Right renal cortex interstitium (tissue), 3 donors: Measurements from ENCODE around the gene EPHA1. TPM values are rescaled to one million over a fixed set of nuclear protein-coding genes. Genes with fewer than 3 reads are reported as not detected.

ENCODE experiments used
- DNase-seq, 3 donors: peaks; one replicate each; pipeline ENCODE4 v3.0.0-alpha.2; 2013; ENCODE audit warnings: low read depth in 3 of 3, low spot score in 2 of 3
- polyA plus RNA-seq, 3 donors: library from polyadenylated mRNA; unstranded; fragments of 120-200 nt; gene quantifications; one replicate each; pipeline ENCODE4 v1.2.1, GENCODE V29; 2013; ENCODE audit not compliant: insufficient read length in 3 of 3

Gene EPHA1
- polyA plus RNA-seq, 3 donors: 15.7 to 19.1 (median 17.0) TPM

DNA sequence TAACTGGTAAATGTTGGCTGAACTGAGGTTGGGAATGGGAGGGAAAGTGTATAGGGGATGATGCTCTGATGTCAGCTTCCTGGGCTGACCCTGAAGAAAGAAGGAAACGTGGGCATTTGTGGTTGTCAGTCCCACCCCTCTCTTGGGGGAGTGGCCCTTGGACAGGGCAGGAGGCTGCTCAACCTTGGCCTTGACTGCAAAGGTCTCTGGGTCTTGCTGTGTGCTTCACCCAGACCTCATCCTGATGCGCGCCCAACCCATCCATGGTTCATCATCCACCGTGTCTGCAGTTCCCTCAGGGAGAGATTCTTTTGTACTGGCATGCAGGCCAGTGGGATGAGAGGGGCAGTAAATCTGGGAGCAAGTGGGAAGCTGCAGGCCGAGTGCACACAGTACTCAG is 32.3 kb downstream of the EPHA1 start:
- DNase-seq: no peak

DNA sequence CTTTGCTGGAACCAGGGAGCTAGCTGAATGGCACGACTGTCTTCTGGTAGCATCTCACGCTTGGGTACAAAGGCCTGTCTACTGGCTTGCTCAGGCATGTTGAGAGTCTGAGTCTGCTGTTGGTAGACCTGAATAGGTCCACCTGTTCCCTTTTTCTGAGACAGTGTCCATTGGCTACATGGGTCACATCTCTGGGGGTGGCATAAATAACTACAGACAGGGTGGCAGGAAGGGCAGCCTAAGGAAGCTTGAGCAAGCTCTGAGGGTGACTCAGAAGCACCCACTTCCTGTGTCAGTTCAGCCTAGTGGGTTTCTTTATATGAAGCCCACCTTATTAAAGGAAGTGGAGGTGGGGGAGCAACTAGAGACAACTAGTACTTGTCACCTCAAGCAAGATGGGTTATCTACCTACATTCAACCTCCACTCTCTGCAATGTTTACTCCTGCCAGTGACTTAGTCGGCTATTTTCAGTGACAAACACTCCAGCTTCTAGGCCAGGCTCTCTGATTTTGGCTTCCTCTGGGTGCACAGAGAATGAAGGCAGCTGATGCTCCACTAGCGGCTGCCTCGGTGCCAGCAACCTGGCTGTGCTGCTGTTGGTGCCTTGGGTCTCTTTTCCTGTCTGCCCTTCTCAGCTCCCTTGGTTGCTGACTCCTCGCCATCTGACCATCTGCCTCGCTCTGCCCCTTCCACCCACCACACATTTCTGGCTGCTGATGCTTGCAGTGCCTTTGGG is 33.2 kb downstream of the EPHA1 start:
- no peak for DNase-seq

DNA sequence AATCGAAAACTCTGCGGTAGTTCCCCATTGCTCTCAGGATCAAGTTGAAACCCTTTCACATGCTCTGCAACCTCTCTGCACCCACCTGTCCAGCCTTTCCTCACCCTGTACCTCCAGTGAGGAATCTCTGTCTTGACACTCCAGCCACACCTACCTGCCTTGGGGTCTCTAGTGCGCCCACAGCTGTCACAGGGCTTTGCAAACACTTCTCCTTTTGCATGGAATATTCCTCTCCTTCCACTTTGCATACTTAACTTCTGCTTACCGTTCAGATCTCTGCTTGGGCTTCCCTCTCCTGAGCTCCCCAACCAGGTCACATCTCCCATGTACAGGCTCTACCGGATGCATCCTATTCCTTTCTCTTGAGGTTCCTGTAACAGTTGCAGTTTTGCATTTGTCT is 34.1 kb downstream of the EPHA1 start:
- no peak for DNase-seq

DNA sequence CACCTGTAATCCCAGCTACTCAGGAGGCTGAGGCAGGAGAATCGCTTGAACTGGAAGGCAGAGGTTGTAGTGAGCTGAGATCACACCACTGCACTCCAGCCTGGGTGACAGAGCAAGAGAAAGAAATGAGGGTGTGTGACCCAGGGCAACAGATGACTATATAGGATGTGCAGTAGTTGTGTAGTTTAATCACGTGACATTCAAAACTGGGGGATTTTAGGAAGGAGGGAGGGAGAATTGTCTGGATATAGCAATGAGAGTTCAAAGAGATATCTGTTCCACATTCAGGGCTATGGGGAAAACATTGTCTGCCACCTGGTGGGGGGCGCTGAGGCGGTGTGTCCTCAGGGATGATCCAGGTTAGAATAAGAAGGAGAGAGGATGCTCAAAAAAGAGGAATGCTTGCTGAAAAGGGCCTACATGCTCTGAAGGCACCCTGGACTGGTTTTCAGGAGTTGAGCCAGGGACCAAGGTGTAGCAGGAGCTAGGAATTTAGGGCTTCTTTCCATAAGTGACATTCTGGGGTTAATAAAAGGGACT is 35.3 kb downstream of the EPHA1 start:
- no peak for DNase-seq

DNA sequence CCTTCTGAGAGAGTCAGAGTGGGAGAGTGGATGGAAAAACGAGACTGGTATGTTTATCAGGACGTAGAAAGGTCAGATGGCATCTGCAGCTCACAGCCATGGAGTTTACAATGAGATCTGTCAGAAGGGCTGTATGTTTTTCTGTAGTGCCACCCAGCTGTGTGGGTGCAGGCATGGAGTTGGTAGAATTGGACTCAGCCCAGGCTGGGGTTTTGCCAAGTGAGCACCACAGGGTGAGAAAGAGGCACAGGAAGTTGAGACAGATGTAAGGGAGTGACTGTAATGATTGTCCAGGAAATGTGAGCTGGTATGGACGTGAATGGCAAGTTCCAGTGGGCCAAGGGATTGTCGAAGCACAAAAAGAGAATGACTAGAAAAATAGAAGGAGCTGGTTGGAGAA is 36.6 kb downstream of the EPHA1 start:
- no peak for DNase-seq

DNA sequence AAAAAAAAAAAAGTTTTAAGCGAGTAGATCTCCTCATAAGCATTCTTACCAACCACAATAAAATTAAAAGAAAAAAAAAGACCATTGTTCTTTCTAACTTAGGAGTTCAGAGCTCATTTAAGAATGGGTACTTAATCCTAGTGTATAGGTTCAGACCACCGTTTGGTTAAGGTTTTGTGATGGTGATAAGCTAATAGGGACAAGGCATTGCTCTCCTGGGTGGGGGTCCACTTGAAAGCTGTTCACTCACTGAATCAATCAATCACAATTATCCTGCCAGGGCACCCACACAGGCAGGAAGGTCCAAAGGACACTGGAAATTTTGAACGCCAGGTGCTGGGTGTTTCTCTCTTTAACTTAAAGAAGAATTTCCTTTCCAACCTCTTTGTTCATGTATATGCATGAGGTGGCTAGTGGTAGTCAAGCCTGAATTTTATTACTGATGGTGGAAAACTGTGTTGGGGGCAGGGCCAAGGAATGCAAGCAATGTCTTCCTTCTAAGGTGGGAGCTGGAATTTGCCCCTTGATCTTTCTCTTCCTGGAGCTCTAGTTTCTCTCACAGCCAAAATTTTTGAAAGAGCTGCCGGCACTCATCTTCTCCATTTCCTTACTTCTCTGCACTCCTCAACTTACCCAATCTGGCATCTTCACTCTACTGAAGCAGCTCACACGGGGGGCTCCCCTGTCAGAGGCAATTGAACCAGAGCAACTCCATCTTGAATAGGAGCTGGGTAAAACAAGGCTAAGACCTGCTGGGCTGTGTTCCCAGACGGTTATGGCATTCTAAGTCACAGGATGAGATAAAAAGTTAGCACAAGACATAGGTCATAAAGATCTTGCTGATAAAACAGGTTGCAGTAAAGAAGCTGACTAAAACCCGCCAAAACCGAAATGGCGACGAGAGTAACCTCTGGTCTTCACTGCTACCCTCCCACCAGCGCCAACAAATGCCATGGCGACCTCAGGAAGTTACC is 38.7 kb downstream of the EPHA1 start:
- DNase-seq: no peak

DNA sequence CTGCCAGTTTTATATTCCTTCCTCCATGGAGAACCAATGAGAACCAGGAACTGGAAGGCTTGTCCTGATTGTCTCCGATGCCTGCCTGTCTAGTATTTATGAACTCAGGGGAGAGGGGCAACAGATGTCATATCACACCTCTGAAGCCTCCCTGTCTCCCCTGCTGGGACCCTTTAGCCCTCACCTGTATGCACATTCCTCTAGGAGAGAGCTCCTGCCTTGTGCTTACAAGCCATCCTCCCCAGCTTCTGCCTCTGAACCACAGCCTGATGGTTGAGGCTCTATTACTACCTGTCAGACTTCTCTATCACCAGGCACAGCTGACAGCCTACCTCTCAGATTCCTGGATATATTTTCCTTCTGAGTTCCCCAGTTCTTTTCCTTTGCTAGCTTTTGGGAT is 40.3 kb downstream of the EPHA1 start:
- DNase-seq: no peak

DNA sequence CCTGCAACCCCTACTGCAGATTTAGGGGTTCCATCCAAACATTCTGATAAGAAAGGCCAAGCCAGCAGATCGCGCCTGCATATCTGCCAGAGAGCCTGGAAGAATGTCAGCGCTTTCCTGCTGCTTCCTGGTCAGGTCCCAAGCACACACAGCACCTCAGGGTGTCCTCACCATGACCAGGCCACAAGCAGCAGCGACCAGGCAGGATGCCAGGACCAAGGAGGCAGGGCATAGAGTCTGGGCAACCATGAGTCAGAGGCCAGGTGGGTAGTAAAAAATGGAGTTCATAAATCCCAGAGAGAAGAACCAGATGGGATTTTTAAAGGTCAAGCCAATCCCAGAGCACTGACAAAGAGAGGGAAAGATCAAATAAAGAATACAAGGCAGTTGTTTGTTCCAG is 40.7 kb downstream of the EPHA1 start:
- DNase-seq: no peak

DNA sequence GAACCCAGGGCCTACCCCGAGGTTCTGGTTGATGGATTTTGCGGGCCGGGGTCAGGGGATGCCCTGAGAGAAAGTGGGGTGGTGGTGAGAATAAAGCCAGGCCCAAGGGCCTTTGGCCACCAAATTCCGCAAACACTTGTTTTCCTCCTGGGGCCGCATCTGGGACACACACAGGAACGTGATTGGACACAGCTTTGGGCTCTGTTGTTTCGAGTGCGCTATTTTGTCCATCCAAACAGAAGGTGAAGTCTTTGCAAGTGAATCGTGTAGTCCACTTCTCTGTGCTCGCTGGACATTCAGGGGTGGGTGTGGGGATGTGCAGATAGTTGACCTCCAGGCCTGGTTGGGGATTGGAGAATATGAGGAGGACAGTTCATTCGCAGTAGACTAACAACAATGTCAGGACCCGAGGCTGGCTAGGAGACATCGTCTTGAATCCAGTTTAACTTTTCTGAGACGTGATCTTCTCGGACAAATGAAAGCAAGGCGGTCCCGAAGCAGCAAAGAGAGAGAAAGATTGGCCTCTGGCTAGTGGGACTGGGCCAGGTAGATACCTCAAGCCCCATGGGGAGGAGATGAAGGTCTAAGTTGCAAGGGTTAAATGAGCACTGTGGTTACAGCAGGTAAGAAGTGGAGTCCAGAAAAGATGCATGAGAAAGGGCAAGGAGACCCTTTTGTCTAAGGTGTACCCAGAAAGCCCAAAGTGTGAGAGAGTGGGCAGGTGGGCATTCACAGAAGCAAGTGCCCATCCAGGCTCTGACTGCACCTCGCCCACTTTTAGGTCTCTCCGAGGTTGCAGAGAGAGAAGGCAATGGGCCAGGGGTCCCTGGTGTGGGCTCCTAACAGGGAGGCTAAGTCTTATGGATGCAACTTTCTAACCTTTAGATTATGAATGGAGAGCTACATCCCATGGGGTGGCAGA is 45.4 kb downstream of the EPHA1 start:
- no peak for DNase-seq

DNA sequence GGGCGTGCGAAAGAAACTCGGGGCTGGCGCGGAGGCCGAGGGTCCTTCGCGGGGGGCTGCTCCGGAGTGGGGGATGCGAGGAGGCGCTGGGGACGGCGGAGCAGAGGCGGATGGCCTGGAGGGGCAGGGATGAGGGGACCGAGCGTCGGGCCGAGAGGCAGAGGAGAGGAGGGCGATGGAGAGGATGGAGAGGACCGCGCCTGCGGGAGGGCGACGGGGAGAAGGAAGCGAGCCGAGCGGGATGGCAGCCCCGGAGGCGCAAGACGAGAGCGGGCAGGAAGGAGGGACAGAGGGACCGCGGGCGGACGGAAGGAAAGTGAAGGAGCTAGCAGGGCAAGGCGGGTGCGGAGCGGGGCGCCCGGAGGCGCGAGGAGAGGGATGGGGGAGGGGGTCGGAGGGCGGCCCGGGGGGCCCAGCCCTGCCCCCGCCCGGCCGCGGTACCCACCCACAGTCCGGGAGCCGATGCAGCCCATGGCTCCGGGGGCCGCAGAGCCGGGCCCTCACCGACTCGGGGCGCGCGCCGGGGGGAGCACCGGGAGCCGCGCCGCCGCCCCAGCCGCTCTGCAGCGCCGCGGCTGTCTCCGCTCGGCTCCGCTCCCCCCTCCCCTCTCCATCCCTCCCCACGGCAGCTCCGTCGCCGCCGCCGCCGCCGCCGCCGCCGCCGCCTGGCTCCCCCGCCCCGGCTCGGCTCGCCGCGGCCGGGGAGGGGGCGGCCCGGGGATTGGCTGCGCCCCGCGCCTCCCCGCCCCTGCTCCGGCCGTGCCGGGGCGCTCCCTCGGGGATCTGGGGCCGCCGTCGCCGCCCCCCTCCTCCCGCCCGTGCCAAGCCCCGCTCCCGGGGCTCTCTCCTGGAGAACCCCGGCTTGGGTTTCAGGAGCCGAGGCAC is 46.3 kb downstream of the EPHA1 start, which contains the start of gene FAM131B:
TSS of gene FAM131B (minus strand) at position 583 of the 885 bp plus-strand sequence. CDS start at position 473, 110 bp downstream.
- DNase-seq: no peak

DNA sequence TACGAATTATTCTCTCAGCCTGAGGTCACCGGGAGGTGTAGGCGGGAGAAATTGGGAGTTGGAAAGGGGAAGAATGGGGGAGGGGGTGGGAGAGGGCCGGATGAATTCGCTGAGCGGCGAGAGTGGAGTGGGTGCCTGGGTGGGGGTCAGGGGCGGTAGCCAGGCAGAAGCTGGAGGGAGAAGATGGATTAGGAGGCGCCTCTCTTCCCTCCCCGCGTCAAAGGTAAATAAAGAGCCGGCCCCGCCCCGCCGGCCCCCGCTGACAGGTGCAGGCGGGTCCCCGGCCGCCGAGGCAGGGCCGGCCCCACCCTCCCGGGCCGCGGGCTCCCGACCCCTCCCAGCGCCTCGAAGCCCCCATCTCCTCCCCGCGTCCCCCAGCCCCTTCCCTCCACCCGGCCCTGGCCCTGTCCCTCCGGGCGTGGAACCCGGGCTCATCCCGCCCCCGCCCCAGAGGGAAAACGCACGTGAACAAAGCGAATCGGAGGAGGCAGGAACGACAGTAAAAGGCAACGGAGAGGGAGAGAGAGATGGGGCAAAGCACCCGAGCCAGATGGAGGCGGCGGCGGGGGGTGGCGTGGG is 47.0 kb downstream of the EPHA1 start:
- no peak for DNase-seq

DNA sequence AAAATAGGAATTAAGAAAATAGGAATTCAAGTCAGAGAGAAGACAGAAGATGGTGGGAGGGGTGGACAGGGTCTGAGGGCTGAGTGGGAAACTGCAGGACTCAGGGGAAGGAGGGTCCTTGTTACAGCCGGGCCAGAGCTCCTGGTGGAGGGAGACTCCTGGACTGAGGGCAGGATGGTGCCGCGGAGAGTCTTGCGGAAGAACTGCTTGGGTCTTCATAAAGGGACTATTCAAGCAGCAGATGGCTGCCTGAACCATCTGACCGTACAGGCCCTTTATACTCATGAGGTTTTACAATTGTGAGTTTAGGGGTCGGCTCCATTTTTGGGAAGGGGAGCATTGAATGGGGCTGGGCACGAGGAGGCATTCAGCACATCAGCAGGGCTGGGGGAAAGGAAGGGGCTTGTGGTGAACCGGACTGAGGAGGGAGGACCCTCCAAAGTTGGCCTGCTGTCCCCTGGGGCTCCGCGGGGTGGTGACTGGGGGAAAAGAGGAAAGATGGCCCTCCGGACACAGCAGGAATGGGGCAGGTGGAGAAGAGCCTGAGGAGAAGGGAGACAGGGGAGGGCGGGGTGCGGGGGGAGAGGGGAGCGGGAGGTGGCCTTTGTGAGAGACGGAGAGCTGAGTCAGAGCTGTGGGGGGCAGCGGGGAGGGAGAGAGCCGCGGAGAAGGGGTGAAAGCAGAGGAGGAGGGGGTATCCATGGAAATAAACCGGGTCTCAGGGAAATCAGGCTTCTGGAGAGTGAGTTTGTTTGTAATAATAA is 47.7 kb downstream of the EPHA1 start:
- no peak for DNase-seq

DNA sequence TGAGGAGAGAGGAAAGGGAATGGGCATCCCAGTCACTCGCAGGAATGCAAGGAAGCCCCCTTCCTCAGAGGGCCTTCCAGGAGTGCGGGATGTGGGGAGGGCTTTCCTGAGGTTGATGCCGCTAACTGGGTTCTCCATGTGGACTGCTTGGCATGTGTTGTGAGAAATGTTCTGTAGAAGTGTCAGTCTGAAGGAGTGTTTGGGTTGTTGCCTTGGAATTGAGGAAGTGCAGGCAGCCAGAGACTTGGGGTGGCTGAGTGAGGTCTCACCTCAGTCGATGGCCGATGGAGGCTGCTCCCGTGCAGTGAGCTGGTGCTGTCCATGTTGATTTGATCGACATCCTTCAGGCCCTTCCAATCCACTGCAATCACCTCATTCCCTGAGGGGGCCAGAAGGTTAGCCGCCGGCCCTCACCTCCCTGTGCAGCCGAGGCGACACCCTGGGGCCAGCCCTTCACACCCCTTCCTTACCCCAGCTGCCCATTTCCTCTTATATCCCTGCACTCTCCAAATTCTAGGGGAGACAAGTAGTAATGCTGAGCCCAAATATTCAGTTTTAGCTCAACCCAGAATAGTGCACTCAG is 48.8 kb downstream of the EPHA1 start:
- DNase-seq: no peak

DNA sequence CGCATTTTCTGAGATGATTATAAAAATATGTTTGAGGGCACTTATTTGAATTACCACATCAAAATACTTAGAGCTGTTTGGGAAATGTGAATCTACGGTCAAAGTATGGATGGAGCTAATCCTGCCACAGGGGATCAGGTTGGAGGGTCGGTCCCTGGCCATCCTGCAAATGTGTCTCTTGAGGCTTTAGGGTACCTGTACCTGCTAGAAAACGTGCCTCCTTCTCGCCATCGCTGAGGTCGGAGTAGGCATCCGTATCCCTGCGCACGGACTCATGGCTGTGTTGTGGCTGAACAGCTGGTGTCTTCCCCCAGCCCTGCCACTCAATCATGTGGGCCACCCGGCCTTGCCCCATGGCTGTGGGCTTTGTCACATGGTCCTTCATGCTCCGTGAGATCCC is 50.0 kb downstream of the EPHA1 start:
- no peak for DNase-seq

DNA sequence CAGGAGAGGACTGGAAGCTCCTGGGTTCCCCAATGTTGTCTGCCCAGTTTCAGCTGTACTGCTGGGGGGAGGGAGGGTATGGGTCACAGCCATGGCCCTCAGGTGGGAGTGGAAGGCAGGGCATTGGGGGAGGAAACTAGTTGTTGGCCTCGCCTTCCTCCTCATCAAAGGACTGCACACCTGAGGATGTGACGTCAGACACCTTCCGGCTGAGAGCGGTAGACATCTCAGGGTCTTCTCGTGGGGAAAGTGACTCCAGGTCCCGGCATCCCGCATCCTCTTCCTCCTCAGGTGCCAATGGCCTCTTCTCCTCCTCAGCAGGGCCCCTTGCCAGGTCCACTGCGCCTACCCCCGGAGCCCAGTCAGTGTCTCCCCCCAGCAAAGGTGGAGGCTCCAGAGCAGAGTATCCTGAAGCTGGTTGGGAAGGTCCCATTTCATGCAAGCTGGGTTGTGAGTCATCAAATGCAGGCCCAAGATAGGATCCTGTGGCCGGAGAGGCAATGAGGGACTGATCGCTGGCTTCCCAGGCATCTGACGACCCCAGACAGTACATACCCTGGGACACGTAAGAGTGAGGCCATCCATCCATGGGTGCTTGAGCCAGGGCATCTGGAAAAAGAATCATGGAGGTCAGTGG is 52.1 kb downstream of the EPHA1 start:
- DNase-seq: no peak

DNA sequence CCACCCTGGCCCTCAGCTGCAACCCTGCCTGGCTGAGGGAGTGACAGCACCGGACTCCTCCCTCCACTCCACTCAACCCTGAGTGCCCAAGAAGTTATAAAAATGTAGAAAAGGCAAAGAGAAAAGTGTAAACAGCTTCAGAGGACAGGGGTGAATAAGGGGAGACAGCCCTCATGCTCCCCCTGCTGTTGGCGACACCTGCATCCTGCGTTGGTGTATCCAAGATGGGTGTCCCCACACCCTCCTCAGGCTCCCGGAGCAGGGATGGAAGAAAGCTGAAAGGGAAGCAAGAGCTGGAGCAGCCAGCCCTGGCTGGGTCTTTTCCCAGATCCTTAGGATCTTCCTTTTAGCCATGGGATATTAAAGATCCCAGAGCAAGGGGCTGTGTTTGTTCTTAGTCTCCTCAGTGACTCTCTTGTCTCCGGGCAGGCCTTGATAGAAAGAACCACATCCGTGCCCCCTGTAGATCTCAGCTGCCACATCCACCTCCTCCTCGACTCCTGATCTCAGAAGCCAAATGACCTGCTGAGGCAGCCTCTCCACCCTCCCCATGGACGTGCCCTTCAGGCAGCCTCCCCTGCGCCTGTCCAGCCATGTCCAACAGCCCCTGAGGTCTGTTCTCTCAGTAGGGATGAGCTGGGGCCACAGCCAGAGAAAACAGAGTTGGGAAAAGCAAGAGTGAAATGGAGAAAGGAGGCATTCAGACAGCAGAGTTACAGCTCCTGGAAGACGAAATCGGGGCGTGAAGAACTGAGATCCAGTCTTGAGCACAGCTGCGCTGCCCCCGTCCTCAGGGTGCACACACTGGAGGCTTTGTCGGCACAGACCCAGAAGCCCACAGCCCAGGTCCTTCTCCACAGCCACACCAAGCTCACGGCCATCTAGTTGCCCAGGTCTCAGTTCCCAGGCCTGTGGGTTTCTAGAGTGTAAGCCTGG is 52.9 kb downstream of the EPHA1 start:
- no peak for DNase-seq
